ENCODE data around the gene RTP2. TPM values are rescaled to one million over a fixed set of nuclear protein-coding genes. Genes with fewer than 3 reads are reported as not detected.

The RTP2 gene
- total RNA-seq, 1 donor from 2014 or later, result not detected

DNA sequence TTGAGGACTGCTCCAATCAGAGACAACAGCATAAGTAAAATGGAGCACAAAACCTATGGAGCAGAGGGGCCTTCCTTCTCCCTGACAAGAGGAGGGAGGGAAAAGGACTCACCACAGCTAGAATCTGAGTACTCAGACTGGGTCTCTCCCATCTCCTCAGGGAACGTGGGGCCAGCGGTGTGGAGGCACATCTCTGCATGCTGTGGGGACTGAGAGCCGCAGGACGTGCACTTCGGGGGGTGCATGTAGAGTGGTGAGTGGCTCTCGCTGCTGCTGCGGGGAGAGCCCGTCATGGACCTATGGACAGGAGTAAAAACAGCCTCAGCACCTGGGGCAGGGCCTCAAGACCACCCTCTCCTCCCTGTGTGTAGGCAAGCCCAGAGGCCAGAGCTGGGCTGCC, 25.9 kb upstream of the RTP2 start:
- Mint-ChIP-seq H3K36me3 (ENCODE audit: low read depth, unreplicated experiment) (peaks cover 42% of the 10 kb centered on the region), H3K9me3 (ENCODE audit: unreplicated experiment) (no peaks in the 10 kb centered on the region), H3K4me3 (ENCODE audit: unreplicated experiment) (no peak overlapping the region), H3K4me1 (ENCODE audit: low read depth, unreplicated experiment) (peaks cover 6% of the 10 kb centered on the region), H3K27me3 (ENCODE audit: low read depth, unreplicated experiment) (no peaks in the 10 kb centered on the region), H3K27ac (ENCODE audit: unreplicated experiment) (no peak overlapping the region)
- no peaks in the 10 kb centered on the region for H3K9me3 ChIP-seq (ENCODE audit: insufficient read depth, low read depth, low read length)
- H3K4me2 ChIP-seq (ENCODE audit: low read length), result no peak overlapping the region
- no peak overlapping the region for H3K4me3 ChIP-seq (ENCODE audit: insufficient read depth, low read depth, low read length)
- H3K4me1 ChIP-seq (ENCODE audit: insufficient read depth, low read length), result no peaks in the 10 kb centered on the region
- FAIRE-seq (no peak), DNase-seq (ENCODE audit: low read depth) (no peak)
- H3K36me3 ChIP-seq (ENCODE audit: insufficient read depth, low read length), result peaks cover 73% of the 10 kb centered on the region
- H3K79me2 ChIP-seq (ENCODE audit: insufficient read depth, low read length), result no peaks in the 10 kb centered on the region
- H4K20me1 ChIP-seq (ENCODE audit: insufficient read depth, low read length), result peaks cover 57% of the 10 kb centered on the region
- no peaks in the 10 kb centered on the region for H3K27me3 ChIP-seq (ENCODE audit: insufficient read depth, low read length)
- H3K9ac ChIP-seq (ENCODE audit: low read length), result no peak overlapping the region
- H2AFZ ChIP-seq (ENCODE audit: low read depth, low read length), result no peak overlapping the region
- no peak overlapping the region for H3K27ac ChIP-seq (ENCODE audit: low read depth, low read length)
- TF ChIP-seq, protein P1, sequence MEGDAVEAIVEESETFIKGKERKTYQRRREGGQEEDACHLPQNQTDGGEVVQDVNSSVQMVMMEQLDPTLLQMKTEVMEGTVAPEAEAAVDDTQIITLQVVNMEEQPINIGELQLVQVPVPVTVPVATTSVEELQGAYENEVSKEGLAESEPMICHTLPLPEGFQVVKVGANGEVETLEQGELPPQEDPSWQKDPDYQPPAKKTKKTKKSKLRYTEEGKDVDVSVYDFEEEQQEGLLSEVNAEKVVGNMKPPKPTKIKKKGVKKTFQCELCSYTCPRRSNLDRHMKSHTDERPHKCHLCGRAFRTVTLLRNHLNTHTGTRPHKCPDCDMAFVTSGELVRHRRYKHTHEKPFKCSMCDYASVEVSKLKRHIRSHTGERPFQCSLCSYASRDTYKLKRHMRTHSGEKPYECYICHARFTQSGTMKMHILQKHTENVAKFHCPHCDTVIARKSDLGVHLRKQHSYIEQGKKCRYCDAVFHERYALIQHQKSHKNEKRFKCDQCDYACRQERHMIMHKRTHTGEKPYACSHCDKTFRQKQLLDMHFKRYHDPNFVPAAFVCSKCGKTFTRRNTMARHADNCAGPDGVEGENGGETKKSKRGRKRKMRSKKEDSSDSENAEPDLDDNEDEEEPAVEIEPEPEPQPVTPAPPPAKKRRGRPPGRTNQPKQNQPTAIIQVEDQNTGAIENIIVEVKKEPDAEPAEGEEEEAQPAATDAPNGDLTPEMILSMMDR (IDR thresholded peaks at IDR 0.05; ENCODE audit: insufficient read depth, low read depth, low read length), result no peak
- TF ChIP-seq EZH2 (IDR thresholded peaks at IDR 0.05; ENCODE audit: insufficient read depth, low read length), result no peak

- Histone ChIP-seq H3K9ac (ENCODE audit: low read length) (no peak overlapping the region), H2AFZ (ENCODE audit: low read depth, low read length) (no peak overlapping the region), H3K27me3 (ENCODE audit: insufficient read depth, low read length) (no peaks in the 10 kb centered on the region), H3K79me2 (ENCODE audit: insufficient read depth, low read length) (no peaks in the 10 kb centered on the region), H3K4me1 (ENCODE audit: insufficient read depth, low read length) (no peaks in the 10 kb centered on the region), H3K27ac (ENCODE audit: low read depth, low read length) (no peak overlapping the region), H3K4me3 (ENCODE audit: insufficient read depth, low read depth, low read length) (no peak overlapping the region), H3K36me3 (ENCODE audit: insufficient read depth, low read length) (peaks cover 67% of the 10 kb centered on the region), H4K20me1 (ENCODE audit: insufficient read depth, low read length) (peaks cover 57% of the 10 kb centered on the region), H3K9me3 (ENCODE audit: insufficient read depth, low read depth, low read length) (no peaks in the 10 kb centered on the region), H3K4me2 (ENCODE audit: low read length) (no peak overlapping the region)
- Mint-ChIP-seq H3K36me3 (ENCODE audit: low read depth, unreplicated experiment) (peaks cover 43% of the 10 kb centered on the region), H3K27me3 (ENCODE audit: low read depth, unreplicated experiment) (no peaks in the 10 kb centered on the region), H3K4me3 (ENCODE audit: unreplicated experiment) (no peak overlapping the region), H3K9me3 (ENCODE audit: unreplicated experiment) (no peaks in the 10 kb centered on the region), H3K4me1 (ENCODE audit: low read depth, unreplicated experiment) (peaks cover 6% of the 10 kb centered on the region), H3K27ac (ENCODE audit: unreplicated experiment) (no peak overlapping the region)
- TF ChIP-seq, protein P1 (IDR thresholded peaks at IDR 0.05; ENCODE audit: insufficient read depth, low read depth, low read length), result no peak
- TF ChIP-seq EZH2 (IDR thresholded peaks at IDR 0.05; ENCODE audit: insufficient read depth, low read length), result no peak
- DNase-seq (ENCODE audit: low read depth), result no peak
- no peak for FAIRE-seq
These were observed 24.2 kb upstream of the RTP2 start for GRCh38 chr3:187726564-187726963.

DNA sequence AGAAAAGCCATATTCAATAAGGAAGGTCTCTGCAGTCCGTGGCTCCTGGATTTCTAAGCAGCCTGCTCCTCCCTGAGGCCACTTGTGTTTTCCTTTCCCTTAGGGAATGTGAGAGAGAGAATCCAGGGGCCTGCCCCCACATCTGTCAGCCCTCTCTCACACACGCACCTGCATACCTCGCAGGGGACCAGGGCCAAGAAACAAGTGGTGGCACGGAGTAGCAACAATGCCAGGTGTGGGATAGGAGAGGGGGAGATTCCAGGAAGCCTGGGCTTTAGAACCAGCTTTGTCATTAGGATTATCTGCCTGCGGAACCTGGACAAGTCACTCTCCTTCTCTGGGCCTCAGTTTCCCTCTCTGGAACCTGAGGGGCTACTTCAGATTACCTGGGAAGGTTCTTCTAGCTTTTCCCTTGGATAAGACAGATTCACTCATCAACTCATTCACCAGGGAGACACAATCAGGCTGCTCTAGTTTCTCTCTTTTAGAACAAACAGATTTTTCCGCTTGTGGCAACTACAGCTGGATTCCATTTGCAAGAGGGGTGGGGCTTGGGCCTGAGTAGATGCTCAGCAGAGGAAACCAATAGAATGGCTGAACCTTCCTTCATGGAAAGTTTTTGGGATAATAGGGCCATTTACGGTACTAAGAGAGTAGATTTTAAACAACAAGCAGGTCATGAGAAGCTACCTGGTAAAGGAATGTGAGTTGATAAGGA, 23.5 kb upstream of the RTP2 start:
- Histone ChIP-seq H3K4me2 (ENCODE audit: low read length) (no peak overlapping the region), H3K9ac (ENCODE audit: low read length) (no peak overlapping the region), H3K79me2 (ENCODE audit: insufficient read depth, low read length) (no peaks in the 10 kb centered on the region), H3K36me3 (ENCODE audit: insufficient read depth, low read length) (peaks cover 65% of the 10 kb centered on the region), H3K27ac (ENCODE audit: low read depth, low read length) (no peak overlapping the region), H3K4me3 (ENCODE audit: insufficient read depth, low read depth, low read length) (no peak overlapping the region), H4K20me1 (ENCODE audit: insufficient read depth, low read length) (peaks cover 54% of the 10 kb centered on the region), H3K4me1 (ENCODE audit: insufficient read depth, low read length) (no peaks in the 10 kb centered on the region), H3K9me3 (ENCODE audit: insufficient read depth, low read depth, low read length) (no peaks in the 10 kb centered on the region), H3K27me3 (ENCODE audit: insufficient read depth, low read length) (no peaks in the 10 kb centered on the region), H2AFZ (ENCODE audit: low read depth, low read length) (no peak overlapping the region)
- H3K36me3 Mint-ChIP-seq (ENCODE audit: low read depth, unreplicated experiment), result peaks cover 44% of the 10 kb centered on the region
- no peak overlapping the region for H3K27ac Mint-ChIP-seq (ENCODE audit: unreplicated experiment)
- TF ChIP-seq EZH2 (IDR thresholded peaks at IDR 0.05; ENCODE audit: insufficient read depth, low read length), result no peak
- TF ChIP-seq, protein P1 (IDR thresholded peaks at IDR 0.05; ENCODE audit: insufficient read depth, low read depth, low read length), result no peak
- DNase-seq (ENCODE audit: low read depth) (no peak), FAIRE-seq (no peak)
- H3K9me3 Mint-ChIP-seq (ENCODE audit: unreplicated experiment), result no peaks in the 10 kb centered on the region
- H3K4me1 Mint-ChIP-seq (ENCODE audit: low read depth, unreplicated experiment), result peaks cover 6% of the 10 kb centered on the region
- H3K27me3 Mint-ChIP-seq (ENCODE audit: low read depth, unreplicated experiment), result no peaks in the 10 kb centered on the region
- no peak overlapping the region for H3K4me3 Mint-ChIP-seq (ENCODE audit: unreplicated experiment)
